B cell (primary cell): ENCODE data around the gene PRSS36. TPM values are rescaled to one million over a fixed set of nuclear protein-coding genes. Genes with fewer than 3 reads are reported as not detected.

Experiments used
- ATAC-seq: fragments of 200-7000 bp; cut with Tn5 transposase; one replicate; pipeline ENCODE4 v1.10.0; 2021; ENCODE audit warnings: low read depth, mild to moderate bottlenecking, moderate number of reproducible peaks, moderate library complexity
- CTCF ChIA-PET: fragments of 350-600 bp; sonication (Branson Sonifier 250); formaldehyde crosslinking; loops from one replicate; lab custom pipeline; 2021; ENCODE audit warnings: antibody characterized with exemption, inconsistent platforms; lab: Charles Lee
- POLR2A ChIA-PET: fragments of 350-600 bp; sonication (Branson Sonifier 250); formaldehyde crosslinking; loops from one replicate; lab custom pipeline; 2021; ENCODE audit warnings: antibody characterized with exemption; lab: Charles Lee
- DNase-seq: peaks from one replicate; pipeline ENCODE4 v3.0.0; 2013
- H2AFZ ChIP-seq: 2 replicates; pipeline ENCODE4 v1.6.1; 2012; ENCODE audit warnings: mild to moderate bottlenecking, low read depth, low read length; ENCODE audit not compliant: insufficient read depth, poor library complexity, severe bottlenecking
- H3K27ac ChIP-seq, 2 donors: 1 replicate in 1 of 2; 2 replicates in 1 of 2; pipeline ENCODE4 v1.5.1; 2012 to 2013; ENCODE audit warnings: low read length in 2 of 2, mild to moderate bottlenecking in 2 of 2, moderate library complexity in 1 of 2
- H3K27me3 ChIP-seq, 4 experiments: fragments of 200-600 bp in 1 of 4; sonication (generic) in 1 of 4; replicated peaks in 1 of 4; 1 replicate in 2 of 4; 2 replicates in 2 of 4; pipeline versions ENCODE4 v1.6.1 to v1.7.0; 2013 to 2016; ENCODE audit warnings: low read length in 3 of 4, mild to moderate bottlenecking in 2 of 4, mixed read lengths in 1 of 4, moderate library complexity in 1 of 4; ENCODE audit not compliant: insufficient read depth in 4 of 4, control insufficient read depth in 3 of 4; ENCODE audit errors: control extremely low read depth in 1 of 4
- H3K36me3 ChIP-seq, 2 experiments: replicated peaks in 1 of 2; 1 replicate in 1 of 2; 2 replicates in 1 of 2; pipeline versions ENCODE4 v1.6.1 to v1.7.1; 2013; ENCODE audit warnings: low read length in 1 of 2; ENCODE audit not compliant: insufficient read depth in 2 of 2, control insufficient read depth in 1 of 2; ENCODE audit errors: control extremely low read depth in 1 of 2, extremely low read depth in 1 of 2
- H3K4me1 ChIP-seq, 2 donors: fragments of 200-600 bp in 1 of 2; sonication (generic) in 1 of 2; 1 replicate in 1 of 2; 2 replicates in 1 of 2; pipeline versions ENCODE4 v1.5.1 to v1.6.1; 2013 to 2017; ENCODE audit warnings: low read length in 2 of 2; ENCODE audit not compliant: control insufficient read depth in 2 of 2, insufficient read depth in 2 of 2
- H3K4me2 ChIP-seq: replicated peaks from 2 replicates; pipeline ENCODE3; 2012; ENCODE audit warnings: mild to moderate bottlenecking, low read depth, low read length; ENCODE audit not compliant: poor library complexity, severe bottlenecking
- H3K4me3 ChIP-seq, 5 experiments: fragments of 200-600 bp in 1 of 5; sonication (generic) in 1 of 5; 1 replicate in 3 of 5; 2 replicates in 2 of 5; pipeline versions ENCODE4 v1.5.1 to v1.7.0; 2011 to 2016; ENCODE audit warnings: low read length in 4 of 5, mild to moderate bottlenecking in 4 of 5, low read depth in 2 of 5, control low read depth in 1 of 5, moderate library complexity in 1 of 5; ENCODE audit not compliant: insufficient read depth in 1 of 5; ENCODE audit errors: control extremely low read depth in 1 of 5, extremely low read depth in 1 of 5
- H3K79me2 ChIP-seq: fragments of 200-600 bp; sonication (generic); one replicate; pipeline ENCODE4 v1.6.0; 2016; ENCODE audit warnings: low read length; ENCODE audit not compliant: control insufficient read depth, insufficient read depth
- H3K9ac ChIP-seq: fragments of 200-600 bp; sonication (generic); 2 replicates; pipeline ENCODE4 v1.6.1; 2017; ENCODE audit warnings: mild to moderate bottlenecking, low read length, moderate library complexity
- H3K9me3 ChIP-seq, 3 donors: one replicate each; pipeline versions ENCODE4 v1.6.1 to v1.7.1; 2013; ENCODE audit warnings: low read length in 2 of 3; ENCODE audit not compliant: control insufficient read depth in 2 of 3, insufficient read depth in 1 of 3; ENCODE audit errors: control extremely low read depth in 1 of 3
- H4K20me1 ChIP-seq: 2 replicates; pipeline ENCODE4 v1.6.0; 2012; ENCODE audit warnings: mild to moderate bottlenecking, low read length; ENCODE audit not compliant: insufficient read depth, control insufficient read depth, poor library complexity, severe bottlenecking
- H3K27ac Mint-ChIP-seq: one replicate; pipeline ENCODE4 v1.8.0; 2021; ENCODE audit warnings: mixed read lengths
- H3K27me3 Mint-ChIP-seq: one replicate; pipeline ENCODE4 v1.8.0; 2021; ENCODE audit warnings: mixed read lengths
- H3K4me1 Mint-ChIP-seq: one replicate; pipeline ENCODE4 v1.8.0; 2021; ENCODE audit warnings: mixed read lengths
- H3K4me3 Mint-ChIP-seq: one replicate; pipeline ENCODE4 v1.8.0; 2021; ENCODE audit warnings: mixed read lengths
- H3K9me3 Mint-ChIP-seq: one replicate; pipeline ENCODE4 v1.8.0; 2022; ENCODE audit warnings: mixed read lengths; ENCODE audit not compliant: insufficient read depth
- CTCF ChIP-seq: fragments of 200-600 bp; IDR thresholded peaks from one replicate; pipeline ENCODE4 v1.8.0; 2022; ENCODE audit warnings: antibody characterized with exemption, mild to moderate bottlenecking
- EZH2 ChIP-seq: IDR thresholded peaks from 2 replicates; pipeline ENCODE4 v1.6.1; 2012; ENCODE audit warnings: borderline replicate concordance, low read depth, mild to moderate bottlenecking, moderate library complexity, low read length; ENCODE audit not compliant: insufficient read depth, poor library complexity, severe bottlenecking
- WGBS: methylation state at CpG from one replicate; pipeline ENCODE4 v1.1.5; 2013; ENCODE audit warnings: missing lambda C conversion rate; ENCODE audit not compliant: insufficient coverage; 5-methylcytosine and 5-hydroxymethylcytosine counted together
- intact Hi-C: fragments of 100-400 bp; cut with micrococcal nuclease; formaldehyde crosslinking; loops from one replicate; pipeline ENCODE4 v1.10.0; 2022
- polyA plus RNA-seq: library from polyadenylated mRNA; depleted of rRNA; stranded (reverse); fragments of >200 nt; gene quantifications from 2 replicates; pipeline ENCODE4 v1.2.3, GENCODE V29; 2012
- total RNA-seq, 2 donors: library from RNA; stranded (reverse); fragments of 120-200 nt in 1 of 2; gene quantifications; 1 replicate in 1 of 2; 2 replicates in 1 of 2; pipeline versions ENCODE4 v1.2.3 to v1.2.4, GENCODE V29; 2013 to 2022

PRSS36 gene
- total and polyA plus RNA-seq, 2 donors (not counting 1 experiment from before 2014, with no cell fraction given): 1.0 to 1.6 TPM

- CTCF ChIA-PET: interaction anchor here (1.3 kb wide), 1 partner anchor 192 kb away, joined by 3 read pairs; no protein-coding TSS in a partner anchor
Measured at GRCh38 chr16:31190818-31191444, 41.1 kb upstream of the PRSS36 start.

More at GRCh38 chr16:31190818-31191444, 41.1 kb upstream of the PRSS36 start:
- Mint-ChIP-seq H3K4me1 (peaks cover 28% of the 10 kb centered on the region), H3K9me3 (no peaks in the 10 kb centered on the region), H3K27me3 (no peaks in the 10 kb centered on the region), H3K4me3 (no peak overlapping the region), H3K27ac (no peak overlapping the region)
- H3K9me3 ChIP-seq: no peaks in the 10 kb centered on the region
- H4K20me1 ChIP-seq: peaks cover 93% of the 10 kb centered on the region
- no peak for DNase-seq
- peaks cover 0 to 98% of the 10 kb centered on the region in 2 experiments for H3K36me3 ChIP-seq
- WGBS: 97% methylated on average over 15 of the region's 17 CpGs
- intact Hi-C loops: no loop called here
- no peak overlapping the region for H3K4me3 ChIP-seq
- no peaks in the 10 kb centered on the region for H3K4me1 ChIP-seq
- H3K9ac ChIP-seq: no peak overlapping the region
- no peak for ATAC-seq
- no peaks in the 10 kb centered on the region for H3K27me3 ChIP-seq
- TF ChIP-seq CTCF (no peak), EZH2 (no peak)
- POLR2A ChIA-PET: no interaction called here
- H3K79me2 ChIP-seq: peaks cover 37% of the 10 kb centered on the region
- H2AFZ ChIP-seq: no peak overlapping the region
- H3K4me2 ChIP-seq: no peak overlapping the region
- H3K27ac ChIP-seq: no peak overlapping the region
